ENCODE results near the gene TGM2. TPM values are rescaled to one million over a fixed set of nuclear protein-coding genes. Genes with fewer than 3 reads are reported as not detected.
A peak's percentile ranks its signal among the peaks of the same experiment; 100 is the strongest.

Gene TGM2
- total and polyA plus RNA-seq, 4 donors, result 44.2 to 561 (median 321) TPM

DNA sequence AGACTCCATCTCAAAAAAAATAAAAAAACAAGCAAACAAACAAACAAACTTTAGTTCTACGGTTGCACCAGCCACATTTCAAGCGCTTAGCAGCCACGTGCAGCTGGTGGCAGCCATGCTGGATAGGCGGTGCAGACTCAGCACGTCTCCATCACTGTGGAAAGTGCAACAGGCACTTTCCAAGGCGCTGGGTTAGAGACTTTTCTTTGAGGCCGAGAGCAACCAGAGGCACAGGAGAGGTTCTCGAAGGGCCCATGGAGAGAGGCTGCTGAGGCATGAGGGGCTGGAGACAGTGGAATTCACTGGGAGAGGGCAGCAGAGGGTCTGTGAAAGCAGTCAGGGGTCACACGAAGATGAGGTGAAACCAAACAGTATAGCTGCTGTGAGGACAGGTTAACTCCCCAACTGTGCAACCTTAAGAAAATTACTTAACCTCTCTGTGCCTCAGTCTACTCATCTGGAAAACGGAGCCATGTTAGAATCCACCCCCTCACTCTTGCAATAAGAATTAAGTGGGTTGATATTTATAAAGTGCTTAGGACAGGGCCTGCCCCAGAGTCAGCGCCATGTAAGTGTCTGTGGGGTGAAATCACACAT is 27.5 kb downstream of the TGM2 start:
- DNase-seq, result peak in 1 of 2 donors; percentile 21
- peaks cover 0 to 2% of the 10 kb centered on the region in 2 donors for H3K4me1 ChIP-seq (ENCODE audit: control insufficient read depth in 1 of 2, insufficient read depth in 2 of 2, low read length in 2 of 2)
- no peaks in the 10 kb centered on the region for H3K9me3 ChIP-seq (ENCODE audit: control insufficient read depth, low read length)
- H3K36me3 ChIP-seq (ENCODE audit: control insufficient read depth in 1 of 2, insufficient read depth in 2 of 2, low read length in 1 of 2), result peaks cover 3 to 6% of the 10 kb centered on the region in 2 donors
- no peak overlapping the region for H3K4me3 ChIP-seq (ENCODE audit: low read length in 2 of 2)
- H3K27me3 ChIP-seq (ENCODE audit: control insufficient read depth in 1 of 2, insufficient read depth in 2 of 2, low read length in 1 of 2), result no peaks in the 10 kb centered on the region
- intact Hi-C loops (cut with DNase I), result no loop called here
- ATAC-seq (ENCODE audit: low FRiP score), result no peak
- H3K27ac ChIP-seq (ENCODE audit: low read depth in 1 of 2, low read length in 2 of 2), result no peak overlapping the region
- WGBS, 2 donors, result 91 to 96% methylated on average over 11 of the region's 11 CpGs

- 90% methylated on average over 14 of the region's 14 CpGs for WGBS, 2 donors
- no peaks in the 10 kb centered on the region for H3K9me3 ChIP-seq (ENCODE audit: control insufficient read depth, low read length)
- peaks cover 3 to 6% of the 10 kb centered on the region in 2 donors for H3K36me3 ChIP-seq (ENCODE audit: control insufficient read depth in 1 of 2, insufficient read depth in 2 of 2, low read length in 1 of 2)
- DNase-seq (peak in 1 of 2 donors; percentile 32), ATAC-seq (ENCODE audit: low FRiP score) (no peak)
- no peaks in the 10 kb centered on the region for H3K27me3 ChIP-seq (ENCODE audit: control insufficient read depth in 1 of 2, insufficient read depth in 2 of 2, low read length in 1 of 2)
- intact Hi-C loops (cut with DNase I), result no loop called here
- H3K4me3 ChIP-seq (ENCODE audit: low read length in 2 of 2), result no peak overlapping the region
- H3K4me1 ChIP-seq (ENCODE audit: control insufficient read depth in 1 of 2, insufficient read depth in 2 of 2, low read length in 2 of 2), result peaks cover 0 to 2% of the 10 kb centered on the region in 2 donors
- H3K27ac ChIP-seq (ENCODE audit: low read depth in 1 of 2, low read length in 2 of 2), result no peak overlapping the region
Measured at GRCh38 chr20:38136421-38137245, 28.4 kb downstream of the TGM2 start.

GRCh38 chr20:38135651-38136420 is 29.2 kb downstream of the TGM2 start:
- Histone ChIP-seq H3K36me3 (ENCODE audit: control insufficient read depth in 1 of 2, insufficient read depth in 2 of 2, low read length in 1 of 2) (peaks cover 3 to 4% of the 10 kb centered on the region in 2 donors), H3K27me3 (ENCODE audit: control insufficient read depth in 1 of 2, insufficient read depth in 2 of 2, low read length in 1 of 2) (no peaks in the 10 kb centered on the region), H3K27ac (ENCODE audit: low read depth in 1 of 2, low read length in 2 of 2) (no peak overlapping the region), H3K9me3 (ENCODE audit: control insufficient read depth, low read length) (no peaks in the 10 kb centered on the region), H3K4me1 (ENCODE audit: control insufficient read depth in 1 of 2, insufficient read depth in 2 of 2, low read length in 2 of 2) (peaks cover 0 to 2% of the 10 kb centered on the region in 2 donors), H3K4me3 (ENCODE audit: low read length in 2 of 2) (no peak overlapping the region)
- ATAC-seq (ENCODE audit: low FRiP score) (no peak), DNase-seq (peak; percentile 41 to 68)
- intact Hi-C loops (cut with DNase I), result no loop called here
- 85 to 87% methylated on average over 28 of the region's 28 CpGs for WGBS, 2 donors

DNA sequence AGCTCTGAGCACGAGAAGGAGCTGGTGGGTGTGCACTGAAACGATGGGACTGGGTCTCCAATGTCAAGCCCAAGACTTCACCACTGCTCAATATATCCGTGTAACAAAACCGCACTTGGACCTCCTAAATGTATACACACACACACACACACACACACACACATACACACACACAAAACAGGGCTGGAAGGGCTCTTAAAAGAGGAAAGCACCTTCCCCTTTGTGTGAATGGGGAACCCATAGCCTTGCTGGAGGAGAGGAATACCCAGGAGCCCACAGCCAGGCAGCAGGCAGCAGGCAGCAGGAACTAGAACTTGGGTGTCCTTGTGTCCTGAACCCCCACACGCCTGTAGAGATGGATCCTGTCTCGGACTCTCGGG is 29.8 kb downstream of the TGM2 start:
- Histone ChIP-seq H3K9me3 (ENCODE audit: control insufficient read depth, low read length) (no peaks in the 10 kb centered on the region), H3K27me3 (ENCODE audit: control insufficient read depth in 1 of 2, insufficient read depth in 2 of 2, low read length in 1 of 2) (no peaks in the 10 kb centered on the region), H3K27ac (ENCODE audit: low read depth in 1 of 2, low read length in 2 of 2) (peak overlapping the region in 1 of 2 donors; percentile 71), H3K4me3 (ENCODE audit: low read length in 2 of 2) (no peak overlapping the region), H3K36me3 (ENCODE audit: control insufficient read depth in 1 of 2, insufficient read depth in 2 of 2, low read length in 1 of 2) (peaks cover 3 to 4% of the 10 kb centered on the region in 2 donors), H3K4me1 (ENCODE audit: control insufficient read depth in 1 of 2, insufficient read depth in 2 of 2, low read length in 2 of 2) (peaks cover 0 to 2% of the 10 kb centered on the region in 2 donors)
- DNase-seq (no peak), ATAC-seq (ENCODE audit: low FRiP score) (no peak)
- 57 to 70% methylated on average over 7 of the region's 7 CpGs for WGBS, 2 donors
- intact Hi-C loops (cut with DNase I), result no loop called here

DNA sequence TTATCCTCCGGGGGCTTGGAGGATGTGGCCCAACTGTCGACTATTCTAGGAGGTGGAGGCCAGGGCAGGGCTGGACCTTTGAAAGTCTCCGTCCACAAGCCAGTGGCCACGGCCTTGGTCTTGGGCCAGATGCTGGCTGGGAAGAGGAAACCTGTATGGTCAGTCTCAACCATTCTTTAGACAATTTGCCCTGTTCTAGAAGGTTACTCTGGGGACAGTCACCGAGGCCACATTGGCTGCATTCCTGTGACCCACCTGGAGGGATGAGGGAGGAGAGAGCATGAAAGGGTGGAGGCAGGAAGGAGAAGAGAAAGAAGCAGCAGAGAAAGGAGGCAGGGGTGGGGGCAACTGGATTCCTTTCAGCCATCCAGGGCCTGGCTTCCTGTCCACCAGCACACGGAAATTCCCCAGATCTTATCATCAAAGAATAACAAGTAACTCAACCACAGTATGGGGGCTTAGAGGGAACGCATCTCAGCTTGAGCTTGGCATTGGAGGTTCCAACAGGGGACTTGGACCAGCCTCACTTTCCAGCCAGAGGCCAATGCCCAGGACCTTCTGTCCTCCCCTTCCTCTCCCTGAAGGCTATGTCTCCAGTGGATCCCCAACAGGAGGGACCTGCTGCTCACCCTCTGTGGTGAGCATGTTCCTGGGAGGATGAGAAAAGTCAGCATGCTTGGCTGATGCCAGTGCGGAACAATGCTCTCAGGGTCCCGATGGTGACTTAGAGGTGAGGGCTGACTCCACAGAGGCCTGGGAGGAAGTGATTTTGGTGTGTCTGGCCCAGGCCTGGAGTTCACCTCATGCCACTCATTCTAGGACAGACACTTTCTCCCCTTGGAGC is 30.4 kb downstream of the TGM2 start:
- peaks cover 3 to 4% of the 10 kb centered on the region in 2 donors for H3K36me3 ChIP-seq (ENCODE audit: control insufficient read depth in 1 of 2, insufficient read depth in 2 of 2, low read length in 1 of 2)
- 11 to 13% methylated on average over 9 of the region's 9 CpGs for WGBS, 2 donors
- H3K27ac ChIP-seq (ENCODE audit: low read depth in 1 of 2, low read length in 2 of 2), result peak overlapping the region in 1 of 2 donors; percentile 71
- H3K27me3 ChIP-seq (ENCODE audit: control insufficient read depth in 1 of 2, insufficient read depth in 2 of 2, low read length in 1 of 2), result no peaks in the 10 kb centered on the region
- intact Hi-C loops (cut with DNase I), result no loop called here
- H3K4me1 ChIP-seq (ENCODE audit: control insufficient read depth in 1 of 2, insufficient read depth in 2 of 2, low read length in 2 of 2), result peaks cover 0 to 2% of the 10 kb centered on the region in 2 donors
- H3K9me3 ChIP-seq (ENCODE audit: control insufficient read depth, low read length), result no peaks in the 10 kb centered on the region
- ATAC-seq (ENCODE audit: low FRiP score) (no peak), DNase-seq (peak; percentile 55 to 79)
- no peak overlapping the region for H3K4me3 ChIP-seq (ENCODE audit: low read length in 2 of 2)

DNA sequence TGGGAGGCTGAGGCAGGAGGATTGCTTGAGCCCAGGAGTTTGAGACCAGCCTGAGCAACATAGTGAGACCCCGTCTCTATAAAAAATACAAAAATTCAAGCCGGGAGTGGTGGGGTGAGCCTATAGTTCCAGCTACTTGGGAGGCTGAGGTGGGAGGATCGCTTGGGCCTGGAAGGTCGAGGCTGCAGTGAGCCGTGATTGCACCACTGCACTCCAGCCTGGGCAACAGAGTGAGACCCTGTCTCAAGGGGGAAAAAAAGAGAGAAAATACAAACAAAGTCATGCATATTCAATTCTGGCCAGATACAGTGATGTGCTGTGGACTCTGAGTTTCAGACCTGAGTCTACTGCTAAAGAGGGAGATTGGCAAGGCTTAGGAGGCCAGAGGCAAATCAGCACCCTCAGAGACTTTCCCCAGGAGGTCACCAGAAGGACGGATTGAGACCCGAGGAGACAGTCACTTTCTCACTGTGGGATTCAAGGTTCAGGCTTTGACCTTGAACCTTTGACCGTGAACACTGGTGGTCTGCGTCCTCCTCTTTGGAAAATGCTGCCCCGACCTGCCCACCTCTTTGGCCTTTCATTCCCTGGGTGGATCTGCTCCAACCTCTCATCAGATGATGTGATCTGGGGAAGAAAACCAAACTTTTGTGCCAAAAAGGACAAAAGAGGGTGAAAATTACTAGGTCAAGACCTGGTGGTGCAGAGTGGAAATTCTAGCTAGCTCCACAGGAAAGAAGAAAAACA is 31.2 kb downstream of the TGM2 start:
- no peaks in the 10 kb centered on the region for H3K9me3 ChIP-seq (ENCODE audit: control insufficient read depth, low read length)
- no peaks in the 10 kb centered on the region for H3K27me3 ChIP-seq (ENCODE audit: control insufficient read depth in 1 of 2, insufficient read depth in 2 of 2, low read length in 1 of 2)
- intact Hi-C loops (cut with DNase I), result no loop called here
- H3K36me3 ChIP-seq (ENCODE audit: control insufficient read depth in 1 of 2, insufficient read depth in 2 of 2, low read length in 1 of 2), result peaks cover 3 to 4% of the 10 kb centered on the region in 2 donors
- H3K4me1 ChIP-seq (ENCODE audit: control insufficient read depth in 1 of 2, insufficient read depth in 2 of 2, low read length in 2 of 2), result peaks cover 0 to 2% of the 10 kb centered on the region in 2 donors
- no peak overlapping the region for H3K4me3 ChIP-seq (ENCODE audit: low read length in 2 of 2)
- peak in 1 of 2 donors; percentile 16 for DNase-seq
- H3K27ac ChIP-seq (ENCODE audit: low read depth in 1 of 2, low read length in 2 of 2), result no peak overlapping the region
- ATAC-seq (ENCODE audit: low FRiP score), result no peak
- WGBS, 2 donors, result 79 to 82% methylated on average over 10 of the region's 10 CpGs

- Histone ChIP-seq H3K4me3 (ENCODE audit: low read length in 2 of 2) (no peak overlapping the region), H3K27me3 (ENCODE audit: control insufficient read depth in 1 of 2, insufficient read depth in 2 of 2, low read length in 1 of 2) (no peaks in the 10 kb centered on the region), H3K4me1 (ENCODE audit: control insufficient read depth in 1 of 2, insufficient read depth in 2 of 2, low read length in 2 of 2) (peaks cover 0 to 2% of the 10 kb centered on the region in 2 donors), H3K36me3 (ENCODE audit: control insufficient read depth in 1 of 2, insufficient read depth in 2 of 2, low read length in 1 of 2) (peaks cover 0 to under 1% of the 10 kb centered on the region in 2 donors), H3K27ac (ENCODE audit: low read depth in 1 of 2, low read length in 2 of 2) (no peak overlapping the region), H3K9me3 (ENCODE audit: control insufficient read depth, low read length) (no peaks in the 10 kb centered on the region)
- WGBS, 2 donors, result 82 to 84% methylated on average over 11 of the region's 11 CpGs
- intact Hi-C loops (cut with DNase I), result no loop called here
- DNase-seq, result peak in 1 of 2 donors; percentile 4
- no peak for ATAC-seq (ENCODE audit: low FRiP score)
Measured at GRCh38 chr20:38132910-38133501, 32.1 kb downstream of the TGM2 start.
